GM19455 (cell line): ENCODE measurements around the gene ZNF469.
"Not testable (repeated sequence)": the region's sequence is repeated elsewhere in the genome, so short reads cannot be mapped to it uniquely, and the experiment has no call there.

Experiments used
- ATAC-seq: cut with Tn5 transposase; IDR thresholded peaks from one replicate; pipeline ENCODE4 v1.9.1; 2021; ENCODE audit not compliant: unreplicated experiment

Gene ZNF469

GRCh38 chr16:88357317-88358022, 25.3 kb upstream of the ZNF469 start:
- no peak for ATAC-seq

GRCh38 chr16:88358023-88358420, 24.7 kb upstream of the ZNF469 start:
- ATAC-seq: no peak

DNA sequence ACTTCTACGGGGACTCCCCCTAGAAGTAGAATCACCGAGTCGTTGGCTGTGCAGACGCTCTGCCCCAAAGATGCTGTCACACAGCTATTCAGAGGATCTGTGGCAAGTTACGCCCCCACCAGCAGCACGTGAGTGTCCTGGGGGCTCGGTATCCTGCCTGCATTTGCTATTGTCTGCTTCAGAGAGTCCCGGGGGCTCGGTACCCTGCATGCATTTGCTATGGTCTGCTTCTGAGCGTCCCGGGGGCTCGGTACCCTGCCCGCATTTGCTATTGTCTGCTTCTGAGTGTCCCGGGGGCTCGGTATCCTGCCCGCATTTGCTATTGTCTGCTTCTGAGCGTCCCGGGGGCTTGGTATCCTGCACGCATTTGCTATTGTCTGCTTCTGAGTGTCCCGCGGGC, 23.8 kb upstream of the ZNF469 start:
- ATAC-seq: no peak

DNA sequence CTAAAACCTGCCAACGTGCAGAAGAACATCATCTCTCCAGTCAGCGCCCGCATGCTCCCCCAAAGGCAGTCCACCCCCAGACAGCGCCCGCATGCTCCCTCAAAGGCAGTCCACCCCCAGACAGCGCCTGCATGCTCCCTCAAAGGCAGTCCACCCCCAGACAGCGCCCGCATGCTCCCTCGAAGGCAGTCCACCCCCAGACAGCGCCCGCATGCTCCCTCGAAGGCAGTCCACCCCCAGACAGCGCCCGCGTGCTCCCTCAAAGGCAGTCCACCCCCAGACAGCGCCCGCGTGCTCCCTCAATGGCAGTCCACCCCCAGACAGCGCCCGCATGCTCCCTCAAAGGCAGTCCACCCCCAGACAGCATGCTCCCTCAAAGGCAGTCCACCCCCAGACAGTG, 22.4 kb upstream of the ZNF469 start:
- ATAC-seq: not testable (repeated sequence)

- no peak for ATAC-seq
Observed at GRCh38 chr16:88360999-88361398, 21.8 kb upstream of the ZNF469 start.

GRCh38 chr16:88361775-88362174, 21.0 kb upstream of the ZNF469 start:
- no peak for ATAC-seq

DNA sequence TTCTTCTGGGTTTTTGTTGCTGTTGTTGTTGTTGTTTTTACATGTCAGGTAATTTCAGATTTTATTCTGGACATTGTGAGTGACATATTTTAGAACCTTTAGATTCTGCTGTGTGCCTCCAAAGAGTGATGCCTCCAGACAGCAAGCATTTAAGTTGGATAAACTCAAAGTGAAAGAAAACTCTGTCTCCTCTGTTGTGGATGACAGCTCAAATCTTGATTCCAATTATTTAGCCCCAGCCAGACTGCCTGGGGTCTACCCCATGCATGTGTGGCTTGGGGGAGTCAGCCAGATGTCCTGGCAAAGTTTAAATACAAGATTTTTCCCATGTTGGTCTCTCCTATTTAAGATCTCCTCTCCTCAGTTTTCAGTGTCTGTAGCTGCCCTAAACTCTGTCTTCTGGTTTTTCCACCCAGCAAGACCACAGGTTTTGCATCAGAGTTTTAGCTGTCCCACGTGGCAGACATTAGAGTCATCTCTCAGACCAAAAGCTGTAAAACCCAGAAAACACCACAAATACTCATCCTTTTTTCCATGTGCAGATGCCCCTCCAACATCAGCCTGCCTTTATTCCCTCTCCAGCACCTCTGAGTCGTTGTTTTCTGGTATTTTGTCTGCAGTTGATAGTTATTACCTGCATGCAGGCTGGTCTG, 19.4 kb upstream of the ZNF469 start:
- no peak for ATAC-seq

- ATAC-seq: no peak
Observed at GRCh38 chr16:88365244-88365865, 17.4 kb upstream of the ZNF469 start.

DNA sequence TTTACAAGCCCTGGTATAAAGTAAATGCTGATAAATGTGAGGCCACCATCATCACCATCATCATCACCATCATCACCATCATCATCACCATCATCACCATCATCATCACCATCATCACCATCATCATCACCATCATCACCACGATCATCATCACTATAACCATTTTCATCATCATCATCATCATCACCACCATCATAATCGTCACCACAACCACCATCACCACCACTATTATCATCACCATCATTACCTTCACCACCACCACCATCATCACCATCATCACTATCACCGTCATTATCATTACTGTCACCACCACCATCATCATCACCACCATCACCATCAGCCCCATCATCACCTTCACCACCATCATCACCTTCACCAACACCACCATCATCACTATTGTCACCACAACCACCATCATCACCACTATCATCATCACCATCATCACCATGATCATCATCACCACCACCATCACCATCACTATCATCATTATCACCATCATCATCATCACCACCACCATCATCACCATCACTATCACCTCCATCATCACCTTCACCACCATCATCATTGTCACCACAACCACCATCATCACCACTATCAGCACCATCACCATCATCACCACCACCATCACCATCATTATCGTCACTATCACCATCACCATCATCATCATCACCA, 16.6 kb upstream of the ZNF469 start:
- ATAC-seq: no peak

DNA sequence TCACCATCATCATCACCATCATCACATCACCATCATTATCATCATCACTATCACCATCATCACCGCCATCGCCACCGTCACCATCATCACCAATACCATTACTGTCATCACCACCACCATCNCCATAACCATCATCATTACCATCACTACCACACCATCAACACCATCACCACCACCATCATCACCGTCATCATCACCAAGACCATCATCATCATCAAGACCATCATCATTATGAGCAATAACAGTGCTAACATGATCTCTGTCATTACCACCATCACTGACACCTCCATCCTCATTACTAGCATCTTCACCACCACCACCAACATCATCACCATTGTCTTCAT, 16.1 kb upstream of the ZNF469 start:
- ATAC-seq: no peak

GRCh38 chr16:88367560-88367959, 15.2 kb upstream of the ZNF469 start:
- ATAC-seq: no peak

GRCh38 chr16:88368036-88368435, 14.7 kb upstream of the ZNF469 start:
- no peak for ATAC-seq

- ATAC-seq: no peak
Observed at GRCh38 chr16:88368994-88369393, 13.8 kb upstream of the ZNF469 start.

GRCh38 chr16:88369447-88370008, 13.2 kb upstream of the ZNF469 start:
- no peak for ATAC-seq

DNA sequence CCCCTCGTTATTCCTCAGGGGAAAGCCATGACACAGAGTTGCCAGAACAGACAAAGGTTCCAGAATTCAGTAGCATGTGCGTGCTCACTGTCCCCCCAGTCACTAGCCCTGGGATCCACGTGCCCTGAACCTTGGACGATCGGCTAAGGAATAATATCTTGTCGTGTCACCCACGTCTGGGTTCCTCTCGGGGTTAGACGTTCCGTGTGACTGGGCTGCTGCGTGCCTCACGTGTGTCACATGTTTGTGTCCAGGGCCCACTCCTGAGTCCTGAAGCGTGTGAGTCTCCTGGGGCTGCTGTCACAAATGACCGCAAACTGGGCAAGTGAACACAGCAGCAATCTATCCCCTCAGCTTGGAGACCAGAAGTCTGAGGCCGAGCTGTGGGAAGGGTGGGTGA, 12.4 kb upstream of the ZNF469 start:
- ATAC-seq: no peak

DNA sequence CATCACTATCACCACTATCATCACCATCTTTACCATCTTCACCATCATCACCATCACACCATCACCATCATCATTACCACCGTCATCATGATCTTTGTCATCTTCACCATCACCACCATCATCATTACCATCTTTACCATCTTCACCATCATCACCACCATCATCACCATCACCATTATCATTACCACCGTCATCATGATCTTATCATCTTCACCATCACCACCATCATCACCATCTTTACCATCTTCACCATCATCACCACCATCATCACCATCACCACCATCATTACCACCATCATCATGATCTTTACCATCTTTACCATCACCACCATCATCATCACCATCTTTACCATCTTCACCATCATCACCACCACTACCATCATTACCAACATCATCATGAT, 10.2 kb upstream of the ZNF469 start:
- ATAC-seq: no peak

GRCh38 chr16:88373211-88373610, 9.5 kb upstream of the ZNF469 start:
- no peak for ATAC-seq

- no peak for ATAC-seq
Observed at GRCh38 chr16:88373927-88374492, 8.7 kb upstream of the ZNF469 start.

DNA sequence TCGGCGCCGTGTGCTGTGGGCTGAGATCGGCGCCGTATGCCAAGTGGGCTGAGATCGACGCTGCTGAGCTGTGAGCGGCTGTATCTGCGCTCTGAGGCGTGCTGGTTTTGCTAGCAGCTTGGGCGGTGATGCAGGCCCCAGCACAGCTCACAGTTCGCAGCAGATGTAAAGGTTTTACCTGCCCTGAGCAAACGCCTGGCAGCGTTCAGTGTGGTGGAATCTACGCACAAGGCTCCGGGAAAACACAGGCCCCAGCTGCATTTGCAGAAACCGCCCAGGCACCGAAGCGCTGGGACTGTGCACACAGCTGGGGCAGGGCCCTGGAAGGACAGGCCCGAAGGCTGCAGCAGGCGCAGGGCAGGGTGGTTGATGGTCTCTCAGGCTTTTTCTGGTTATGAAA, 8.0 kb upstream of the ZNF469 start:
- no peak for ATAC-seq

DNA sequence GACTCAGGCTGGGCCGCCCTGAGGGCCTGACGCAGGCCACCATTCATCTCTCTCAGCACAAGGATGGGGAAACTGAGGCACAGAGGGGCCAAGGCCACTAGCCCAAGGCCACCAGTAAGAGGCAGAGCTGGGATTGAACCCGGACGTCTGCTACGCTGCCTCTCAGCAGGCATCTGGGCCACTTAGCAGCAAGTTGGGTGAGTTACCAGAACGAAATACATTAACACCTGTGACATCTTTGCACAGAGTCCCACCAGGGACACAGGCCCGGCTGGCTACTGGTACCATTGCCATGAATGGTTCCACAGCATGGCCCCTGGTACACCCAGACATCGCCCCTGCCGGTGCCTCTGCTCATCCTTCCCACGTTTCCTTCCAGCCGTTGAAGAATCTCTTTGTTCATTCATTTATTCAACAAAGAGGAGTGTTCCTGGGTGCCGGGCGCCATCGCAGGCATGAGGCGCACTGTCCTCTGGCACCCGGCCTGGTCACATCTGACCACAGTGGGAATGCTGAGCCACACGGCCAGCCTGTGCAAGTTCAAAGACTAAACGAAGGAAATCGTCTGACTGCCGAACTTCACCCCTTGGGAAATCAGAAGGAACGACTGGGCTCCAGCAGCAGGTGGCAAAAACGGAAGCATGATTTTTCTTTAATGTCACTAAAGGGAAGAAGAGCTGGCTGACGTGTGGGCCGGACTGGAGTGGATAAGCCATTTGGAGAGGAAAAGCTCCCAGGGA, 7.4 kb upstream of the ZNF469 start:
- ATAC-seq: no peak
